Measurements from ENCODE around the gene PTBP3. TPM values are rescaled to one million over a fixed set of nuclear protein-coding genes. Genes with fewer than 3 reads are reported as not detected.

The PTBP3 gene
- polyA plus RNA-seq, 3 donors, result 33.6 to 68.3 (median 51.4) TPM

GRCh38 chr9:112226091-112226490 is 107.3 kb downstream of the PTBP3 start:
- H3K4me3 Mint-ChIP-seq, result no peak overlapping the region
- TF ChIP-seq CTCF (IDR thresholded peaks at IDR 0.05), result no peak
- H3K4me3 ChIP-seq (replicated peaks in 1 of 3; ENCODE audit: low read depth in 2 of 3, low read length in 3 of 3), result no peak overlapping the region
- no peak overlapping the region for H3K27ac ChIP-seq (ENCODE audit: low read depth in 1 of 2, low read length in 2 of 2)
- no peak overlapping the region for H2AFZ ChIP-seq (ENCODE audit: insufficient read depth, low read depth, low read length, poor library complexity, severe bottlenecking)
- peaks cover 0 to 2% (median 0%) of the 10 kb centered on the region in 3 donors for H3K27me3 Mint-ChIP-seq (ENCODE audit: low read depth in 3 of 3)
- 100% methylated on average over 3 of the region's 3 CpGs for WGBS (ENCODE audit: insufficient coverage)
- H3K9me3 ChIP-seq (replicated peaks in 1 of 2; ENCODE audit: control insufficient read depth in 1 of 2, insufficient read depth in 1 of 2, low read length in 2 of 2), result no peaks in the 10 kb centered on the region
- DNase-seq, result no peak
- intact Hi-C loops (cut with micrococcal nuclease), result loop anchor here in 1 of 2 donors (10.0 kb wide), 1 partner anchor 59 kb away; no protein-coding TSS in a partner anchor
- H3K36me3 ChIP-seq (replicated peaks in 1 of 2; ENCODE audit: control insufficient read depth in 1 of 2, insufficient read depth in 2 of 2, low read length in 2 of 2), result peaks cover 88 to 98% of the 10 kb centered on the region in 2 donors
- H3K4me2 ChIP-seq (replicated peaks; ENCODE audit: extremely low read depth, low read length, poor library complexity, severe bottlenecking), result no peak overlapping the region
- H3K4me1 Mint-ChIP-seq, result no peaks in the 10 kb centered on the region
- peak overlapping the region in 2 of 7 donors; percentile 56 to 78 for H3K27ac Mint-ChIP-seq
- H3K9ac ChIP-seq (ENCODE audit: insufficient read depth, low read length, poor library complexity, severe bottlenecking), result no peak overlapping the region
- peaks cover 78 to 90% of the 10 kb centered on the region in 2 donors for H3K36me3 Mint-ChIP-seq
- no peaks in the 10 kb centered on the region for H3K27me3 ChIP-seq (ENCODE audit: control insufficient read depth in 2 of 2, insufficient read depth in 2 of 2, low read length in 2 of 2)
- no peaks in the 10 kb centered on the region for H3K79me2 ChIP-seq (ENCODE audit: insufficient read depth, low read length)
- peaks cover 13% of the 10 kb centered on the region for H4K20me1 ChIP-seq (ENCODE audit: insufficient read depth, low read length)
- H3K4me1 ChIP-seq (ENCODE audit: control insufficient read depth in 1 of 2, insufficient read depth in 2 of 2, low read length in 2 of 2), result no peaks in the 10 kb centered on the region
- H3K9me3 Mint-ChIP-seq, result no peaks in the 10 kb centered on the region

GRCh38 chr9:112224401-112225289 is 108.8 kb downstream of the PTBP3 start:
- Histone ChIP-seq H3K27ac (ENCODE audit: low read depth in 1 of 2, low read length in 2 of 2) (peak overlapping the region in 1 of 2 donors; percentile 55), H3K4me1 (ENCODE audit: control insufficient read depth in 1 of 2, insufficient read depth in 2 of 2, low read length in 2 of 2) (no peaks in the 10 kb centered on the region), H3K36me3 (replicated peaks in 1 of 2; ENCODE audit: control insufficient read depth in 1 of 2, insufficient read depth in 2 of 2, low read length in 2 of 2) (peaks cover 90 to 99% of the 10 kb centered on the region in 2 donors), H2AFZ (ENCODE audit: insufficient read depth, low read depth, low read length, poor library complexity, severe bottlenecking) (no peak overlapping the region), H3K9ac (ENCODE audit: insufficient read depth, low read length, poor library complexity, severe bottlenecking) (no peak overlapping the region), H3K9me3 (replicated peaks in 1 of 2; ENCODE audit: control insufficient read depth in 1 of 2, insufficient read depth in 1 of 2, low read length in 2 of 2) (no peaks in the 10 kb centered on the region), H3K27me3 (ENCODE audit: control insufficient read depth in 2 of 2, insufficient read depth in 2 of 2, low read length in 2 of 2) (no peaks in the 10 kb centered on the region), H3K79me2 (ENCODE audit: insufficient read depth, low read length) (no peaks in the 10 kb centered on the region), H3K4me2 (replicated peaks; ENCODE audit: extremely low read depth, low read length, poor library complexity, severe bottlenecking) (no peak overlapping the region), H4K20me1 (ENCODE audit: insufficient read depth, low read length) (peaks cover 10% of the 10 kb centered on the region), H3K4me3 (replicated peaks in 1 of 3; ENCODE audit: low read depth in 2 of 3, low read length in 3 of 3) (no peak overlapping the region)
- DNase-seq, result no peak
- no peak for TF ChIP-seq CTCF (IDR thresholded peaks at IDR 0.05)
- intact Hi-C loops (cut with micrococcal nuclease), result loop anchor here in 1 of 2 donors (10.0 kb wide), 1 partner anchor 60 kb away; no protein-coding TSS in a partner anchor
- no peaks in the 10 kb centered on the region for H3K4me1 Mint-ChIP-seq
- peaks cover 77 to 89% of the 10 kb centered on the region in 2 donors for H3K36me3 Mint-ChIP-seq
- H3K9me3 Mint-ChIP-seq, result no peaks in the 10 kb centered on the region
- WGBS (ENCODE audit: insufficient coverage), result 67% methylated on average over 2 of the region's 4 CpGs
- peak overlapping the region in 5 of 7 donors; percentile 36 to 73 (median 51) for H3K27ac Mint-ChIP-seq
- H3K4me3 Mint-ChIP-seq, result no peak overlapping the region
- H3K27me3 Mint-ChIP-seq (ENCODE audit: low read depth in 3 of 3), result peaks cover 0 to 2% (median 0%) of the 10 kb centered on the region in 3 donors

All from CD14-positive monocyte (primary cell).